ENCODE results near the gene C1orf174. TPM values are rescaled to one million over a fixed set of nuclear protein-coding genes. Genes with fewer than 3 reads are reported as not detected.

C1orf174 gene
- total RNA-seq, 1 donor from 2014 or later: 11.7 TPM

DNA sequence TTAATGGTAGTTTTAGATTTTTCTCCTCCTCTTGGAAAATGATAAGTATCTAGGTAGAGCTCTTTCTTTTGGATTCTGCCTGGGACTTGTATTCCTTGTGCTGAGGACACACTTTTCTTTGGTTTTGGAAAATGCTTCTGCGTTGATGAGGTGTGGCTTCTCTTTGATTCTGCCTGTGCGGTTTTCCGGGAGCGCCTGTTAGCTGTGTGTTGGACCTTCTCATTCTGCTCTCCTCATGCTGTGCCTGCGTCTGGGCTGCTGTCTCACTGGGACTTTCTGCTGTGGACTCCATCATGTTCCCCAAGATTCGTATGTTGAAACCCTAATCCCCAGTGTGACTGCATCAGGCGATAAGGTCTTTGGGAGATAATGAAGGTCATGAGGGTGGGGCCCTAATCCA lies 21.0 kb downstream of the C1orf174 start:
- intact Hi-C loops (cut with micrococcal nuclease): no loop called here
- Histone ChIP-seq H3K27me3 (ENCODE audit: low read depth) (no peaks in the 10 kb centered on the region), H3K27ac (replicated peaks) (no peak overlapping the region), H3K36me3 (peaks cover 70% of the 10 kb centered on the region), H3K4me3 (no peak overlapping the region), H3K9me3 (replicated peaks) (peaks cover 14% of the 10 kb centered on the region), H3K4me1 (no peaks in the 10 kb centered on the region)
- TF ChIP-seq, protein P1, sequence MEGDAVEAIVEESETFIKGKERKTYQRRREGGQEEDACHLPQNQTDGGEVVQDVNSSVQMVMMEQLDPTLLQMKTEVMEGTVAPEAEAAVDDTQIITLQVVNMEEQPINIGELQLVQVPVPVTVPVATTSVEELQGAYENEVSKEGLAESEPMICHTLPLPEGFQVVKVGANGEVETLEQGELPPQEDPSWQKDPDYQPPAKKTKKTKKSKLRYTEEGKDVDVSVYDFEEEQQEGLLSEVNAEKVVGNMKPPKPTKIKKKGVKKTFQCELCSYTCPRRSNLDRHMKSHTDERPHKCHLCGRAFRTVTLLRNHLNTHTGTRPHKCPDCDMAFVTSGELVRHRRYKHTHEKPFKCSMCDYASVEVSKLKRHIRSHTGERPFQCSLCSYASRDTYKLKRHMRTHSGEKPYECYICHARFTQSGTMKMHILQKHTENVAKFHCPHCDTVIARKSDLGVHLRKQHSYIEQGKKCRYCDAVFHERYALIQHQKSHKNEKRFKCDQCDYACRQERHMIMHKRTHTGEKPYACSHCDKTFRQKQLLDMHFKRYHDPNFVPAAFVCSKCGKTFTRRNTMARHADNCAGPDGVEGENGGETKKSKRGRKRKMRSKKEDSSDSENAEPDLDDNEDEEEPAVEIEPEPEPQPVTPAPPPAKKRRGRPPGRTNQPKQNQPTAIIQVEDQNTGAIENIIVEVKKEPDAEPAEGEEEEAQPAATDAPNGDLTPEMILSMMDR (IDR thresholded peaks at IDR 0.05; ENCODE audit: borderline replicate concordance): no peak
- DNase-seq: no peak

DNA sequence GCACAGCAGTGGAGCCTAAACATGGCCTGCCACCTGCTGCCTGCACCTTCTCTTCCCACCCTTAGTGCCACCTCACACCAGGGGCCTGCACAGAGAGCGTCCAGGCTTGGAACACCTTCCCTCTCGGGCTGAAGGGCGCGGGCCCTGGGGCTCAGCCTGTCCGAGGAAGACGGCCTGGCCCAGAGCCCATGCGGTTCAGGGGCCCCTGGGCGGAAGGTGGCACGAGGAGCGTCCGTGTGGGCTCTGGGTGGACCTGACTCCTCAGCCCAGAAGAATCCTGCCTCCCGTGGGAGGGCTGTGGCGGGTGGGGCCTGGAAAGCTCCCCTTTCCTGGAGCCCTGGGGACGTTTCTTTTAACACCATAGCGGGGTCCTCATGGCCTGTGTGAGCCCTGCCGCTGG lies 23.4 kb downstream of the C1orf174 start:
- Histone ChIP-seq H3K4me3 (no peak overlapping the region), H3K27me3 (ENCODE audit: low read depth) (no peaks in the 10 kb centered on the region), H3K4me1 (no peaks in the 10 kb centered on the region), H3K36me3 (peaks cover 83% of the 10 kb centered on the region), H3K27ac (replicated peaks) (no peak overlapping the region), H3K9me3 (replicated peaks) (peaks cover 14% of the 10 kb centered on the region)
- TF ChIP-seq, protein P1 (IDR thresholded peaks at IDR 0.05; ENCODE audit: borderline replicate concordance): no peak
- no peak for DNase-seq
- intact Hi-C loops (cut with micrococcal nuclease): no loop called here

DNA sequence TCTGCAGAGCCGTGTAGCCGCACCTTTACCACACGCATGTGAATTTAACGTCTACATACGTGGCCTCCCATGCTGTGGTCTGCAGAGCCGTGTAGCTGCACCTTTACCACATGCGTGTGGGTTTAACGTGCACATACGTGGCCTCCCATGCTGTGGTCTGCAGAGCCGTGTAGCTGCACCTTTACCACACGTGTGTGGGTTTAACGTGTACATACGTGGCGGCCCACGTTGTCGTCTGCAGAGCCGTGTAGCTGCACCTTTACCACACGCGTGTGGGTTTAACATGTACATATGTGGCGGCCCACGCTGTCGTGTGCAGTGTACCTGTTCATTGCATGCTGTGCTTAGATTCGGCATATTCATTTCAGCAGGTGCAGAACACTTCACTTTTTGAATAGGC lies 25.3 kb downstream of the C1orf174 start:
- peaks cover 89% of the 10 kb centered on the region for H3K36me3 ChIP-seq
- TF ChIP-seq, protein P1 (IDR thresholded peaks at IDR 0.05; ENCODE audit: borderline replicate concordance): no peak
- DNase-seq: no peak
- H3K4me1 ChIP-seq: no peaks in the 10 kb centered on the region
- intact Hi-C loops (cut with micrococcal nuclease): no loop called here
- peaks cover 14% of the 10 kb centered on the region for H3K9me3 ChIP-seq (replicated peaks)
- H3K4me3 ChIP-seq: no peak overlapping the region
- H3K27me3 ChIP-seq (ENCODE audit: low read depth): no peaks in the 10 kb centered on the region
- H3K27ac ChIP-seq (replicated peaks): no peak overlapping the region

DNA sequence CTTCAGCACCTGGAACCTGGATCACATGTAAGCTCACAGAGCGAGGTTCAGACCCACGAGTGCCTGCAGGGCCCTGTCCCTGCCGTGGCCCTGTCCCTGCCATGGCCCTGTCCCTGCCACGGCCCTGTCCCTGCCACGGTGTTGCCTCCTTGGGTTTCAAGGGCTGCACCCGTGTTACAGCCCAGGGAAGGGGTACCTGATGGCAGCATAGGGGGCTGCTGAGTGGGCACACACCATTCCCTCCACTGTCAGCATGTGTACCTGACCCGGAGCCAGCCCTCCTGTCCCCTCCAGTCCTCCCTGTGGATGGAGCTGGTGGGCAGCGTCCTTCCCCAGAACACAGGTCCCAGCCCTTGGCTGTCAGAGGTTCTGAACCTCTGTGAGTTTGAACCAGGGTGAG lies 27.5 kb downstream of the C1orf174 start:
- H3K36me3 ChIP-seq: peaks cover 85% of the 10 kb centered on the region

DNA sequence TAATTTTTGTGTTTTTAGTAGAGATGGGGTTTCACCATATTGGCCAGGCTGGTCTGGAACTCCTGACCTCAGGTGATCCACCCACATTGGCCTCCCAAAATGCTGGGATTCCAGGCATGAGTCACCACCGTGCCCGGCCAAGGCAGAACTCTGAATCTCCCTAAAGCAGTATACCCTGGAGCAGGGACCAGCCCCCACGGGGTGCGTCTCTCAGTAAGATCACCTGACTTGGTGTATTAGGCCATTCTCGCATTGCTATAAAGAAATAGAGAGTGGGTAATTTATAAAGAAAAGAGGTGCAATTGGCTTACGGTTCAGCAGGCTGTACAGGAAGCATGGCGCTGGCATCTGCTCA lies 28.6 kb downstream of the C1orf174 start:
- TF ChIP-seq, protein P1 (IDR thresholded peaks at IDR 0.05; ENCODE audit: borderline replicate concordance): no peak
- no peak overlapping the region for H3K4me3 ChIP-seq
- H3K9me3 ChIP-seq (replicated peaks): no peaks in the 10 kb centered on the region
- intact Hi-C loops (cut with micrococcal nuclease): no loop called here
- H3K27ac ChIP-seq (replicated peaks): no peak overlapping the region
- peaks cover 84% of the 10 kb centered on the region for H3K36me3 ChIP-seq
- H3K4me1 ChIP-seq: no peaks in the 10 kb centered on the region
- H3K27me3 ChIP-seq (ENCODE audit: low read depth): no peaks in the 10 kb centered on the region
- no peak for DNase-seq

More for the DNA sequence above, 27.5 kb downstream of the C1orf174 start:
- Histone ChIP-seq H3K4me3 (no peak overlapping the region), H3K27me3 (ENCODE audit: low read depth) (no peaks in the 10 kb centered on the region), H3K27ac (replicated peaks) (no peak overlapping the region), H3K4me1 (no peaks in the 10 kb centered on the region), H3K9me3 (replicated peaks) (no peaks in the 10 kb centered on the region)
- no peak for DNase-seq
- intact Hi-C loops (cut with micrococcal nuclease): no loop called here
- TF ChIP-seq, protein P1 (IDR thresholded peaks at IDR 0.05; ENCODE audit: borderline replicate concordance): no peak
